T-cell (primary cell): ENCODE measurements around the gene FBXO42. TPM values are rescaled to one million over a fixed set of nuclear protein-coding genes. Genes with fewer than 3 reads are reported as not detected.

Experiments used
- ATAC-seq, 4 experiments: fragments of 200-7000 bp in 3 of 4; fragments of 150-1000 bp in 1 of 4; cut with Tn5 transposase; replicated peaks in 1 of 4; 1 replicate in 3 of 4; 2 replicates in 1 of 4; pipeline ENCODE4 v1.10.0; 2021; ENCODE audit warnings: moderate library complexity in 3 of 4, mild to moderate bottlenecking in 2 of 4, moderate number of reproducible peaks in 1 of 4
- CTCF ChIA-PET, 2 donors: fragments of 300-600 bp; sonication (Branson Sonifier 250); formaldehyde crosslinking; loops; one replicate each; lab custom pipeline; 2022; ENCODE audit warnings: antibody characterized with exemption in 2 of 2; lab: Charles Lee
- POLR2A ChIA-PET, 2 donors: fragments of 300-600 bp; sonication (Branson Sonifier 250); formaldehyde crosslinking; loops; one replicate each; lab custom pipeline; 2022; ENCODE audit warnings: antibody characterized with exemption in 2 of 2; lab: Charles Lee
- DNase-seq, 35 experiments: peaks; one replicate each; pipeline versions ENCODE4 v3.0.0 to v3.0.0-alpha.2; 2013 to 2023
- H3K27ac ChIP-seq: one replicate; pipeline ENCODE4 v1.5.1; 2013; ENCODE audit warnings: low read length
- H3K27me3 ChIP-seq, 2 experiments: replicated peaks in 1 of 2; 1 replicate in 1 of 2; 2 replicates in 1 of 2; pipeline versions ENCODE4 v1.6.1 to v1.7.0; 2013; ENCODE audit warnings: low read length in 1 of 2, mixed read lengths in 1 of 2; ENCODE audit not compliant: control insufficient read depth in 2 of 2, insufficient read depth in 2 of 2; ENCODE audit errors: extremely low read depth in 1 of 2
- H3K36me3 ChIP-seq, 2 donors: 1 replicate in 1 of 2; 2 replicates in 1 of 2; pipeline versions ENCODE4 v1.6.1 to v1.7.0; 2013; ENCODE audit warnings: low read length in 1 of 2; ENCODE audit not compliant: control insufficient read depth in 2 of 2, insufficient read depth in 1 of 2; ENCODE audit errors: extremely low read depth in 1 of 2
- H3K4me1 ChIP-seq, 2 experiments: 1 replicate in 1 of 2; 2 replicates in 1 of 2; pipeline versions ENCODE4 v1.6.1 to v1.7.0; 2013; ENCODE audit warnings: low read length in 2 of 2, mixed read lengths in 1 of 2; ENCODE audit not compliant: insufficient read depth in 2 of 2, control insufficient read depth in 1 of 2; ENCODE audit errors: extremely low read depth in 1 of 2
- H3K4me3 ChIP-seq, 2 donors: 1 replicate in 1 of 2; 2 replicates in 1 of 2; pipeline versions ENCODE4 v1.5.1 to v1.7.0; 2013; ENCODE audit warnings: mild to moderate bottlenecking in 2 of 2, low read length in 1 of 2, moderate library complexity in 1 of 2; ENCODE audit not compliant: control insufficient read depth in 1 of 2; ENCODE audit errors: extremely low read depth in 1 of 2
- H3K9me3 ChIP-seq: 2 replicates; pipeline ENCODE4 v1.7.0; 2013
- H3K27ac Mint-ChIP-seq, 2 donors: one replicate each; pipeline ENCODE4 v1.8.0; 2020 to 2021; ENCODE audit warnings: mild to moderate bottlenecking in 2 of 2, mixed read lengths in 2 of 2
- H3K27me3 Mint-ChIP-seq, 2 donors: one replicate each; pipeline ENCODE4 v1.8.0; 2021 to 2022; ENCODE audit warnings: mixed read lengths in 2 of 2
- H3K36me3 Mint-ChIP-seq: one replicate; pipeline ENCODE4 v1.8.0; 2021; ENCODE audit warnings: mixed read lengths
- H3K4me1 Mint-ChIP-seq, 3 donors: one replicate each; pipeline ENCODE4 v1.8.0; 2020 to 2022; ENCODE audit warnings: mixed read lengths in 3 of 3, mild to moderate bottlenecking in 1 of 3
- H3K4me3 Mint-ChIP-seq, 3 donors: one replicate each; pipeline ENCODE4 v1.8.0; 2020 to 2022; ENCODE audit warnings: mild to moderate bottlenecking in 3 of 3, mixed read lengths in 3 of 3, moderate library complexity in 3 of 3
- H3K9me3 Mint-ChIP-seq, 3 donors: one replicate each; pipeline ENCODE4 v1.8.0; 2020 to 2022; ENCODE audit warnings: mixed read lengths in 3 of 3
- WGBS: methylation state at CpG from one replicate; pipeline ENCODE4 v1.1.5; 2013; ENCODE audit warnings: missing lambda C conversion rate; ENCODE audit not compliant: insufficient coverage; 5-methylcytosine and 5-hydroxymethylcytosine counted together
- total RNA-seq, 35 experiments: library from RNA in 6 of 35; stranded (reverse) in 6 of 35; fragments of 120-200 nt in 1 of 35; gene quantifications; one replicate each; pipeline versions ENCODE4 v1.2.1 to v1.2.4 and lab custom pipeline; 2013 to 2026

Gene FBXO42
- total RNA-seq, 5 donors from 2014 or later (not counting 1 experiment from before 2014, with no cell fraction given), result 20.6 to 23.4 (median 22.5) TPM

DNA sequence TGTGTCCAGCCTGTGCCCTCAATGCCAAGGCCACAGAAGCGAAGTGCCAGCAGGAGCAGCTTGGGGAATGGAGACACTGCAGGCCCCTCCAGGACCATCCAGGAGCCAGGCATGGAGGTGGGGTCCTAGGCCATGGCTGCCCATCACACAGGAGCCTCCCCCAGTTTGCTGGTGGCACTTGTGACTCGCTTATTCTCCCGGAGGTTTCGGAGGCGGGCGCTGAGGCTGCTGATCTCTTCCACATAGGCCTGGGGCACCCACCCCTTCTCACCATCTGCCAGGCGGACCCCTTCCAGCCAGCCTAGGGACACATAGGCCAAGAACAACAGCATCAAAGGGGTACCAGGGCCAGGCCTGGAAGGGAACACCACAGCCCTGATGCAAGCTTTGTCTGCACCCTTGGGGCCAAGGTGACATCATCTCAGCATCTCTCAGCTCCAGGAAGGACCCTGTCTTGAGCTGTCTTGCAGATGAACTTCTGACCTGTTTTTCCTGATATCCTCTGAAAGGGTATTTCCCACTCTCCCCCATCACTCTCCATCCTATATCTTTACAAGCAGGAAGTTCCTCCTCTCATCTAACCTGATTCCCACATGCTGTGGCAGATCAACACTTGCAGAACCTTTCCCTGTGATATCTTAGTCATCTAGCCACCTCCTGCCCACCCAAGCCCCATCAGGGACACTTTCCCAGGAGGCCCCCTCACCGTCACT lies 153.7 kb downstream of the FBXO42 start:
- Histone ChIP-seq H3K36me3 (peaks cover 11 to 16% of the 10 kb centered on the region in 2 donors), H3K9me3 (no peaks in the 10 kb centered on the region), H3K4me1 (no peaks in the 10 kb centered on the region), H3K4me3 (no peak overlapping the region), H3K27me3 (no peaks in the 10 kb centered on the region), H3K27ac (no peak overlapping the region)
- DNase-seq (no peak), ATAC-seq (no peak)
- Mint-ChIP-seq H3K27ac (peak overlapping the region in 1 of 2 donors; percentile 56), H3K36me3 (peaks cover 15% of the 10 kb centered on the region), H3K27me3 (no peaks in the 10 kb centered on the region), H3K4me1 (peaks cover 0 to 4% (median 0%) of the 10 kb centered on the region in 3 donors), H3K4me3 (no peak overlapping the region), H3K9me3 (no peaks in the 10 kb centered on the region)
- ChIA-PET CTCF (interaction anchor here in 1 of 2 donors (0.6 kb wide), 1 partner anchor 17 kb away, joined by 3 read pairs; no protein-coding TSS in a partner anchor), POLR2A (no interaction called here)
- WGBS, result 92% methylated on average over 3 of the region's 8 CpGs

DNA sequence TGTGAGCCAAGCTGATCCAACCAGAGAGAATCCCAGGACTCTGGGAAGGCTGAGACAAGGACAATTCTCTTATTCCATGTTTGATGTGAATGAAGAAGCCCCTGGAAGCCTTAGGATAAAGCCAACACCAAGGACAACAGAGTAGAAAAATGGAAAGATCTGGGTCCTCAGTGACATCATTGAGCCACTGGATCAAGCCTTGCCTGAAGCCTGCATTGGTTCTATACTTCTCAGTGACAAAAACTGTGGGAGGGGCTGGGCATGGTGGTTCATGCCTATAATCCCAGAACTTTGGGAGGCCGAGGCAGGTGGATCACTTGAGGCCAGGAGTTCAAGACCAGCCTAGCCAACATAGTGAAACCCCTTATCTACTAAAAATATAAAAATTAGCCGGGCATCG lies 155.4 kb downstream of the FBXO42 start:
- CTCF ChIA-PET, result no interaction called here
- Mint-ChIP-seq H3K9me3 (no peaks in the 10 kb centered on the region), H3K27ac (no peak overlapping the region), H3K4me1 (peaks cover 0 to 4% (median 0%) of the 10 kb centered on the region in 3 donors), H3K27me3 (no peaks in the 10 kb centered on the region), H3K36me3 (peaks cover 11% of the 10 kb centered on the region), H3K4me3 (no peak overlapping the region)
- Histone ChIP-seq H3K4me3 (no peak overlapping the region), H3K9me3 (no peaks in the 10 kb centered on the region), H3K27me3 (peaks cover 0 to 4% of the 10 kb centered on the region in 2 experiments), H3K27ac (no peak overlapping the region), H3K36me3 (peaks cover 8 to 10% of the 10 kb centered on the region in 2 donors), H3K4me1 (no peaks in the 10 kb centered on the region)
- DNase-seq (no peak), ATAC-seq (no peak)
- 80% methylated on average over 1 of the region's 3 CpGs for WGBS
- POLR2A ChIA-PET, result no interaction called here

Other genes starting within 250 kb of the FBXO42 start
- under 1 TPM in 4 of 5 donors, not detected in 1; 0.19 to 0.66 (median 0.41) TPM for gene EPHA2, start 196.4 kb downstream of the FBXO42 start, total RNA-seq
- gene ARHGEF19, start 139.8 kb downstream of the FBXO42 start, total RNA-seq, result 10 to 100 TPM in 3 of 5 donors, 1 to 10 TPM in 2; 7.0 to 17.6 (median 12.3) TPM
- 10 to 100 TPM in 3 of 5 donors, 1 to 10 TPM in 2; 6.6 to 13.2 (median 11.3) TPM for gene CPLANE2, start 115.3 kb downstream of the FBXO42 start, total RNA-seq
- 100 to 1,000 TPM in 3 of 5 donors, 10 to 100 TPM in 2; 87.2 to 122 (median 106) TPM for gene SZRD1, start 14.8 kb upstream of the FBXO42 start, total RNA-seq
- not detected for gene SPATA21, start 84.9 kb upstream of the FBXO42 start, total RNA-seq
- 100 to 1,000 TPM in 4 of 5 donors, 10 to 100 TPM in 1; 98.4 to 149 (median 138) TPM for gene NECAP2, start 88.2 kb upstream of the FBXO42 start, total RNA-seq
- gene RNU1-1, start 161.8 kb upstream of the FBXO42 start, total RNA-seq, result 1,000 to 10,000 TPM; 2,148 to 4,743 (median 3,650) TPM